SK-N-SH (cell line): Measurements from ENCODE around the gene SRSF2. TPM values are rescaled to one million over a fixed set of nuclear protein-coding genes. Genes with fewer than 3 reads are reported as not detected.

Experiments
- CTCF ChIA-PET: fragments of 300-600, 350-600 bp; formaldehyde crosslinking; extraction: SDS; loops from one replicate; lab custom pipeline; 2021; lab: Yijun Ruan, JAX
- POLR2A ChIA-PET: fragments of 350-600 bp; sonication (Branson Sonifier 250); formaldehyde crosslinking; extraction: SDS; loops from one replicate; lab custom pipeline; 2020; ENCODE audit warnings: antibody characterized with exemption, inconsistent platforms; lab: Yijun Ruan, JAX
- DNase-seq: peaks from one replicate; pipeline ENCODE4 v3.0.0; 2012
- H2AFZ ChIP-seq: fragments of 200-600 bp; sonication (generic); 2 replicates; pipeline ENCODE4 v1.8.1; 2016; ENCODE audit warnings: antibody characterized with exemption, mild to moderate bottlenecking, low read depth
- H3F3A ChIP-seq: fragments of 200-600 bp; sonication (generic); replicated peaks from 2 replicates; pipeline ENCODE3; 2016; ENCODE audit warnings: antibody characterized with exemption, mild to moderate bottlenecking; ENCODE audit not compliant: insufficient read depth
- H3K27ac ChIP-seq, 2 experiments: fragments of 200-500 bp in 1 of 2; fragments of 200-600 bp in 1 of 2; sonication (Bioruptor generic) in 1 of 2; sonication (generic), shearing (Covaris generic) in 1 of 2; 2 replicates each; pipeline versions ENCODE4 v1.5.1 to v1.6.1; 2014 to 2016; ENCODE audit warnings: low read depth in 2 of 2, inconsistent platforms in 1 of 2, low read length in 1 of 2, mild to moderate bottlenecking in 1 of 2, mixed read lengths in 1 of 2
- H3K27me3 ChIP-seq: fragments of 200-600 bp; sonication (generic), shearing (Covaris generic); 2 replicates; pipeline ENCODE4 v1.6.1; 2016; ENCODE audit warnings: mixed run types; ENCODE audit not compliant: insufficient read depth
- H3K36me3 ChIP-seq, 2 experiments: fragments of 200-500 bp in 1 of 2; fragments of 200-600 bp in 1 of 2; sonication (Bioruptor generic) in 1 of 2; sonication (generic) in 1 of 2; replicated peaks in 1 of 2; 2 replicates each; pipeline versions ENCODE3 to v1.5.1; 2014 to 2016; ENCODE audit warnings: low read length in 1 of 2, mild to moderate bottlenecking in 1 of 2; ENCODE audit not compliant: insufficient read depth in 2 of 2, control insufficient read depth in 1 of 2
- H3K4me1 ChIP-seq, 2 experiments: fragments of 200-500 bp in 1 of 2; fragments of 200-600 bp in 1 of 2; sonication (Bioruptor generic) in 1 of 2; sonication (generic), shearing (Covaris generic) in 1 of 2; 2 replicates each; pipeline versions ENCODE4 v1.5.1 to v1.6.1; 2014 to 2016; ENCODE audit warnings: low read depth in 1 of 2, low read length in 1 of 2, mixed run types in 1 of 2; ENCODE audit not compliant: insufficient read depth in 2 of 2, control insufficient read depth in 1 of 2
- H3K4me2 ChIP-seq: fragments of 200-600 bp; sonication (generic), shearing (Covaris generic); 2 replicates; pipeline ENCODE4 v1.6.1; 2017; ENCODE audit warnings: mixed run types
- H3K4me3 ChIP-seq, 2 experiments: fragments of 200-500 bp in 1 of 2; fragments of 200-600 bp in 1 of 2; sonication (Bioruptor generic) in 1 of 2; sonication (generic), shearing (Covaris generic) in 1 of 2; 2 replicates each; pipeline versions ENCODE4 v1.5.1 to v1.8.1; 2014 to 2016; ENCODE audit warnings: low read depth in 2 of 2, inconsistent platforms in 1 of 2, low read length in 1 of 2, mild to moderate bottlenecking in 1 of 2, mixed read lengths in 1 of 2, moderate library complexity in 1 of 2
- H3K79me2 ChIP-seq: fragments of 200-600 bp; sonication (generic); 2 replicates; pipeline ENCODE4 v1.8.1; 2017; ENCODE audit warnings: mild to moderate bottlenecking; ENCODE audit not compliant: insufficient read depth
- H3K9ac ChIP-seq: fragments of 200-600 bp; sonication (generic); 2 replicates; pipeline ENCODE4 v1.6.1; 2017; ENCODE audit warnings: mixed run types
- H3K9me2 ChIP-seq: fragments of 200-600 bp; sonication (generic); 2 replicates; pipeline ENCODE4 v1.6.1; 2017; ENCODE audit warnings: mixed run types
- H3K9me3 ChIP-seq: fragments of 200-600 bp; sonication (generic); 2 replicates; pipeline ENCODE4 v1.6.1; 2017; ENCODE audit warnings: mixed run types, mild to moderate bottlenecking, moderate library complexity
- H4K20me1 ChIP-seq: fragments of 200-600 bp; sonication (generic); 2 replicates; pipeline ENCODE4 v1.6.1; 2017; ENCODE audit warnings: mild to moderate bottlenecking, mixed run types; ENCODE audit not compliant: insufficient read depth
- CHD2 ChIP-seq: fragments of 150-350 bp; IDR thresholded peaks from 2 replicates; pipeline ENCODE4 v1.6.1; 2018; ENCODE audit warnings: low read length; ENCODE audit not compliant: partially characterized antibody
- EZH2phosphoT487 ChIP-seq: fragments of 200-600 bp; sonication (generic); IDR thresholded peaks from 2 replicates; pipeline ENCODE4 v1.6.1; 2017; ENCODE audit warnings: low read depth, mixed run types, mild to moderate bottlenecking, antibody characterized with exemption, moderate library complexity, borderline replicate concordance
- FOXJ3 ChIP-seq: sonication (generic); formaldehyde crosslinking; IDR thresholded peaks from 2 replicates; pipeline ENCODE4 v1.5.1; 2020; ENCODE audit warnings: mild to moderate bottlenecking, missing genetic modification reagents
- FOXM1 ChIP-seq: IDR thresholded peaks from 2 replicates; pipeline ENCODE4 v1.4.0; 2012; ENCODE audit warnings: low read depth, mild to moderate bottlenecking
- GATA2 ChIP-seq: sonication (generic); formaldehyde crosslinking; IDR thresholded peaks from 2 replicates; pipeline ENCODE4 v1.5.0; 2020; ENCODE audit warnings: mild to moderate bottlenecking, missing genetic modification reagents
- IRF3 ChIP-seq: fragments of 150-350 bp; IDR thresholded peaks from 2 replicates; pipeline ENCODE4 v1.6.1; 2016; ENCODE audit warnings: mild to moderate bottlenecking, low read depth, low read length
- MAX ChIP-seq: IDR thresholded peaks from 2 replicates; pipeline ENCODE4 v1.4.0; 2012; ENCODE audit warnings: low read depth
- MEF2A ChIP-seq: IDR thresholded peaks from 2 replicates; pipeline ENCODE4 v1.4.0; 2012; ENCODE audit warnings: low read depth, borderline replicate concordance
- RAD21 ChIP-seq: IDR thresholded peaks from 2 replicates; pipeline ENCODE4 v1.6.1; 2012; ENCODE audit warnings: mild to moderate bottlenecking, low read length
- REST ChIP-seq: IDR thresholded peaks from 2 replicates; pipeline ENCODE4 v1.6.1; 2012; ENCODE audit warnings: mild to moderate bottlenecking, low read depth, low read length, moderate library complexity
- SIN3A ChIP-seq: IDR thresholded peaks from 2 replicates; pipeline ENCODE4 v1.6.1; 2012; ENCODE audit warnings: low read depth, mild to moderate bottlenecking, low read length, moderate library complexity, borderline replicate concordance
- USF1 ChIP-seq: IDR thresholded peaks from 2 replicates; pipeline ENCODE4 v1.4.0; 2012; ENCODE audit warnings: low read depth, borderline replicate concordance
- WGBS: methylation state at CpG from one replicate; pipeline ENCODE4 v1.1.6; 2017; ENCODE audit warnings: low lambda C conversion rate; 5-methylcytosine and 5-hydroxymethylcytosine counted together
- polyA plus RNA-seq, 3 experiments: library from polyadenylated mRNA; depleted of rRNA; stranded (reverse); fragments of >200 nt; gene quantifications; 2 replicates each; pipeline ENCODE4 v1.2.3, GENCODE V29; 2012

SRSF2 gene
- polyA plus RNA-seq, 1 of the 3 experiments (the other 2 are of a cell fraction), result 211 TPM

GRCh38 chr17:76752006-76752405 is 14.9 kb upstream of the SRSF2 start:
- Histone ChIP-seq H3K9ac (no peak overlapping the region), H3K4me3 (no peak overlapping the region), H3K9me2 (no peaks in the 10 kb centered on the region), H3K36me3 (peaks cover 1 to 16% of the 10 kb centered on the region in 2 experiments), H2AFZ (no peak overlapping the region), H3K4me1 (no peaks in the 10 kb centered on the region), H3K79me2 (no peaks in the 10 kb centered on the region), H3F3A (no peaks in the 10 kb centered on the region), H3K4me2 (no peak overlapping the region), H3K27me3 (no peaks in the 10 kb centered on the region), H3K27ac (no peak overlapping the region), H4K20me1 (no peaks in the 10 kb centered on the region), H3K9me3 (no peaks in the 10 kb centered on the region)
- POLR2A ChIA-PET, result interaction anchor here (0.6 kb wide), 1 partner anchor 14 kb away, joined by 5 read pairs; the partner anchor contains the start of gene MFSD11
- WGBS, result 94% methylated on average over 4 of the region's 4 CpGs
- no peak for TF ChIP-seq IRF3
- no peak for TF ChIP-seq MAX
- TF ChIP-seq USF1, result no peak
- TF ChIP-seq FOXJ3 (CRISPR knock-in tag), result no peak
- TF ChIP-seq SIN3A, result no peak
- CTCF ChIA-PET, result interaction anchor here (1.1 kb wide), 1 partner anchor 21 kb away, joined by 3 read pairs; no protein-coding TSS in a partner anchor
- no peak for DNase-seq

GRCh38 chr17:76751416-76751993 is 14.4 kb upstream of the SRSF2 start:
- no peaks in the 10 kb centered on the region for H3K79me2 ChIP-seq
- H3K4me1 ChIP-seq, result no peaks in the 10 kb centered on the region
- no peak overlapping the region for H3K4me3 ChIP-seq
- ChIA-PET CTCF (interaction anchor here (0.7 to 1.1 kb wide), 2 partner anchors 21 to 30 kb away, joined by 3 read pairs; no protein-coding TSS in a partner anchor), POLR2A (interaction anchor here (0.7 kb wide), 1 partner anchor 1753 kb away, joined by 3 read pairs; no protein-coding TSS in a partner anchor)
- no peak overlapping the region for H3K4me2 ChIP-seq
- no peak for DNase-seq
- no peaks in the 10 kb centered on the region for H3K9me3 ChIP-seq
- no peaks in the 10 kb centered on the region for H4K20me1 ChIP-seq
- WGBS, result 84% methylated on average over 3 of the region's 3 CpGs
- TF ChIP-seq EZH2phosphoT487, result no peak
- no peak for TF ChIP-seq MEF2A
- no peak for TF ChIP-seq RAD21
- TF ChIP-seq SIN3A, result no peak
- TF ChIP-seq GATA2, result no peak
- TF ChIP-seq REST, result no peak
- no peak for TF ChIP-seq CHD2
- TF ChIP-seq FOXM1, result no peak
- TF ChIP-seq MAX, result no peak
- peaks cover 2 to 19% of the 10 kb centered on the region in 2 experiments for H3K36me3 ChIP-seq
- no peak overlapping the region for H3K27ac ChIP-seq
- H3K9me2 ChIP-seq, result no peaks in the 10 kb centered on the region
- no peak overlapping the region for H2AFZ ChIP-seq
- H3K27me3 ChIP-seq, result no peaks in the 10 kb centered on the region
- H3K9ac ChIP-seq, result no peak overlapping the region
- no peaks in the 10 kb centered on the region for H3F3A ChIP-seq
